GM12875 (cell line): Measurements from ENCODE around the gene HDHD5.
"Not testable (repeated sequence)": the region's sequence is repeated elsewhere in the genome, so short reads cannot be mapped to it uniquely, and the experiment has no call there.

Source experiments
- H3K4me3 ChIP-seq: one replicate; pipeline ENCODE4 v1.5.1; 2011; ENCODE audit warnings: low read depth, low read length, control low read depth
- CTCF ChIP-seq: IDR thresholded peaks from 2 replicates; pipeline ENCODE4 v1.5.1; 2011; ENCODE audit warnings: low read depth, mild to moderate bottlenecking, control low read depth, inconsistent platforms, low read length, moderate library complexity, borderline replicate concordance; ENCODE audit not compliant: insufficient read depth

HDHD5 gene

GRCh38 chr22:17152971-17153370 lies 6.1 kb downstream of the HDHD5 start:
- H3K4me3 ChIP-seq, result no peak overlapping the region
- no peak for TF ChIP-seq CTCF

- H3K4me3 ChIP-seq, result no peak overlapping the region
- TF ChIP-seq CTCF, result no peak
These were observed 6.7 kb downstream of the HDHD5 start for GRCh38 chr22:17152340-17152739.

- no peak for TF ChIP-seq CTCF
- H3K4me3 ChIP-seq, result no peak overlapping the region
These were observed 9.8 kb downstream of the HDHD5 start for GRCh38 chr22:17149076-17149815.

DNA sequence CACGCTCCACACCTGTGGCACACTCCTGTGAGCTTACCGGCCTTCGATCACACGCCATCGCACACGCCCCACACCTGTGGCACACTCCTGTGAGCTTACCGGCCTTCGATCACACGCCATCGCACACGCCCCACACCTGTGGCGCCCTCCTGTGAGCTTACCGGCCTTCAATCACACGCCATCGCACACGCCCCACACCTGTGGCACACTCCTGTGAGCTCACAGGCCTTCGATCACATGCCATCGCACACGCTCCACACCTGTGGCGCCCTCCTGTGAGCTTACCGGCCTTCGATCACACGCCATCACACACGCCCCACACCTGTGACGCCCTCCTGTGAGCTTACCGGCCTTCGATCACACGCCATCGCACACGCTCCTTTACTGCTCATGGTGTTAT lies 11.6 kb downstream of the HDHD5 start:
- not testable (repeated sequence) for H3K4me3 ChIP-seq

GRCh38 chr22:17145021-17145680 lies 13.9 kb downstream of the HDHD5 start:
- no peak for TF ChIP-seq CTCF

DNA sequence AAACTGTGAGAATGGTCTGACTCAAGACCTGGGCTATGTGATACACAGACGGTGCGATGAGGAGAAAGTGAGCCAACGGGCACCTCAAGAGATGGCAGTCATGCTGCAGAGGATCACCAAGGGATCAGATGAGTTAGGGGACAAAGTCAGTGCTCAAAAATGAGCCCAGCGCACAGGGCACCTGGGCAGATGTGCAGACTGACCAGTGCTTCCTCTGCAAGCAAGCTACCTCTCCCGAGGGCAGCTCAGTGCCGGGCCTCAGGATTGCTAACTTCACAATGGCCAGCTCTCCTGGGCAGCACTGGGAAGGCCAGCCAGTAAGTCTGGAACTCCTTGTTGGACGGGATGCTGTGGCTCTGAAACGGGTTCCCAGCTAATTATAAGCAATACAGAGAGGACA lies 15.3 kb downstream of the HDHD5 start:
- no peak for TF ChIP-seq CTCF
- H3K4me3 ChIP-seq, result no peak overlapping the region

More at GRCh38 chr22:17145021-17145680, 13.9 kb downstream of the HDHD5 start:
- H3K4me3 ChIP-seq, result no peak overlapping the region

- no peak for TF ChIP-seq CTCF
- no peak overlapping the region for H3K4me3 ChIP-seq
These were observed 16.0 kb downstream of the HDHD5 start for GRCh38 chr22:17143101-17143500.
